Mesenchymal stem cell (in vitro differentiated cells and primary cell): ENCODE measurements around the gene PPP1R12C.

Experiments
- DNase-seq: peaks from one replicate; pipeline ENCODE4 v3.0.0-alpha.2; 2013
- H2AFZ ChIP-seq: one replicate; pipeline ENCODE4 v1.6.1; 2013; ENCODE audit warnings: low read depth, mild to moderate bottlenecking, control low read depth, inconsistent platforms, low read length, moderate library complexity
- H2AK5ac ChIP-seq: 2 replicates; pipeline ENCODE4 v1.6.1; 2013; ENCODE audit warnings: low read length, moderate library complexity, mild to moderate bottlenecking, inconsistent platforms; ENCODE audit not compliant: severe bottlenecking
- H2BK120ac ChIP-seq: one replicate; pipeline ENCODE4 v1.6.1; 2013; ENCODE audit warnings: low read depth, mild to moderate bottlenecking, inconsistent platforms, low read length, moderate library complexity
- H2BK12ac ChIP-seq, 2 experiments: one replicate each; pipeline ENCODE4 v1.6.1; 2013; ENCODE audit warnings: inconsistent platforms in 2 of 2, low read length in 2 of 2, mild to moderate bottlenecking in 2 of 2, moderate library complexity in 2 of 2, control low read depth in 1 of 2
- H2BK15ac ChIP-seq: one replicate; pipeline ENCODE4 v1.6.1; 2013; ENCODE audit warnings: mild to moderate bottlenecking, low read depth, inconsistent platforms; ENCODE audit not compliant: poor library complexity, severe bottlenecking
- H2BK5ac ChIP-seq: 2 replicates; pipeline ENCODE4 v1.6.1; 2013; ENCODE audit warnings: low read depth, mild to moderate bottlenecking, low read length, control low read depth, inconsistent platforms; ENCODE audit not compliant: poor library complexity, severe bottlenecking
- H3K14ac ChIP-seq, 2 experiments: one replicate each; pipeline ENCODE4 v1.6.1; 2013; ENCODE audit warnings: inconsistent platforms in 2 of 2, low read length in 2 of 2, control low read depth in 1 of 2, mild to moderate bottlenecking in 1 of 2, moderate library complexity in 1 of 2
- H3K18ac ChIP-seq, 2 experiments: one replicate each; pipeline ENCODE4 v1.6.1; 2013; ENCODE audit warnings: inconsistent platforms in 2 of 2, low read length in 2 of 2, control low read depth in 1 of 2, low read depth in 1 of 2, mild to moderate bottlenecking in 1 of 2
- H3K23ac ChIP-seq, 2 experiments: one replicate each; pipeline ENCODE4 v1.6.1; 2013; ENCODE audit warnings: inconsistent platforms in 2 of 2, low read length in 2 of 2, mild to moderate bottlenecking in 2 of 2, moderate library complexity in 2 of 2, control low read depth in 1 of 2
- H3K27ac ChIP-seq: 2 replicates; pipeline ENCODE4 v1.5.1; 2013; ENCODE audit warnings: mild to moderate bottlenecking, moderate library complexity, low read length, control low read depth, inconsistent platforms; ENCODE audit not compliant: poor library complexity, severe bottlenecking
- H3K27me3 ChIP-seq, 2 experiments: 2 replicates each; pipeline versions ENCODE4 v1.6.1 to v1.7.0; 2013; ENCODE audit warnings: low read length in 2 of 2, mild to moderate bottlenecking in 2 of 2, moderate library complexity in 2 of 2, control low read depth in 1 of 2, inconsistent platforms in 1 of 2; ENCODE audit not compliant: control insufficient read depth in 1 of 2, insufficient read depth in 1 of 2
- H3K36me3 ChIP-seq, 2 experiments: 2 replicates each; pipeline versions ENCODE4 v1.6.1 to v1.7.0; 2013; ENCODE audit warnings: low read length in 2 of 2, control low read depth in 1 of 2, inconsistent platforms in 1 of 2, low read depth in 1 of 2, mild to moderate bottlenecking in 1 of 2; ENCODE audit not compliant: insufficient read depth in 2 of 2, control insufficient read depth in 1 of 2
- H3K4ac ChIP-seq, 2 experiments: one replicate each; pipeline ENCODE4 v1.6.1; 2013; ENCODE audit warnings: inconsistent platforms in 2 of 2, low read length in 2 of 2, mild to moderate bottlenecking in 2 of 2, moderate library complexity in 2 of 2, control low read depth in 1 of 2, low read depth in 1 of 2
- H3K4me1 ChIP-seq: 2 replicates; pipeline ENCODE4 v1.6.1; 2013; ENCODE audit warnings: low read depth, low read length, control low read depth; ENCODE audit not compliant: control insufficient read depth, insufficient read depth
- H3K4me2 ChIP-seq: 2 replicates; pipeline ENCODE4 v1.6.1; 2013; ENCODE audit warnings: low read length, mild to moderate bottlenecking, inconsistent platforms; ENCODE audit not compliant: poor library complexity, severe bottlenecking
- H3K4me3 ChIP-seq, 2 experiments: 2 replicates each; pipeline versions ENCODE4 v1.5.1 to v1.7.0; 2013; ENCODE audit warnings: low read length in 2 of 2, mild to moderate bottlenecking in 2 of 2, control low read depth in 1 of 2, low read depth in 1 of 2; ENCODE audit not compliant: insufficient read depth in 1 of 2
- H3K79me1 ChIP-seq: replicated peaks from 2 replicates; pipeline ENCODE4 v1.6.1; 2013; ENCODE audit warnings: mild to moderate bottlenecking, control low read depth, low read length, inconsistent platforms; ENCODE audit not compliant: poor library complexity, severe bottlenecking
- H3K9ac ChIP-seq: 2 replicates; pipeline ENCODE4 v1.7.0; 2013; ENCODE audit warnings: mild to moderate bottlenecking, low read length, moderate library complexity
- H3K9me3 ChIP-seq: 2 replicates; pipeline ENCODE4 v1.7.0; 2013; ENCODE audit warnings: mild to moderate bottlenecking, low read length; ENCODE audit not compliant: control insufficient read depth
- H4K8ac ChIP-seq: one replicate; pipeline ENCODE4 v1.6.1; 2013; ENCODE audit warnings: inconsistent platforms, mild to moderate bottlenecking, low read length, moderate library complexity
- H4K91ac ChIP-seq: one replicate; pipeline ENCODE4 v1.6.1; 2013; ENCODE audit warnings: mild to moderate bottlenecking, low read length, inconsistent platforms
- WGBS: methylation state at CpG from one replicate; pipeline ENCODE4 v1.1.7; 2013; ENCODE audit warnings: mixed read lengths; 5-methylcytosine and 5-hydroxymethylcytosine counted together

PPP1R12C gene

DNA sequence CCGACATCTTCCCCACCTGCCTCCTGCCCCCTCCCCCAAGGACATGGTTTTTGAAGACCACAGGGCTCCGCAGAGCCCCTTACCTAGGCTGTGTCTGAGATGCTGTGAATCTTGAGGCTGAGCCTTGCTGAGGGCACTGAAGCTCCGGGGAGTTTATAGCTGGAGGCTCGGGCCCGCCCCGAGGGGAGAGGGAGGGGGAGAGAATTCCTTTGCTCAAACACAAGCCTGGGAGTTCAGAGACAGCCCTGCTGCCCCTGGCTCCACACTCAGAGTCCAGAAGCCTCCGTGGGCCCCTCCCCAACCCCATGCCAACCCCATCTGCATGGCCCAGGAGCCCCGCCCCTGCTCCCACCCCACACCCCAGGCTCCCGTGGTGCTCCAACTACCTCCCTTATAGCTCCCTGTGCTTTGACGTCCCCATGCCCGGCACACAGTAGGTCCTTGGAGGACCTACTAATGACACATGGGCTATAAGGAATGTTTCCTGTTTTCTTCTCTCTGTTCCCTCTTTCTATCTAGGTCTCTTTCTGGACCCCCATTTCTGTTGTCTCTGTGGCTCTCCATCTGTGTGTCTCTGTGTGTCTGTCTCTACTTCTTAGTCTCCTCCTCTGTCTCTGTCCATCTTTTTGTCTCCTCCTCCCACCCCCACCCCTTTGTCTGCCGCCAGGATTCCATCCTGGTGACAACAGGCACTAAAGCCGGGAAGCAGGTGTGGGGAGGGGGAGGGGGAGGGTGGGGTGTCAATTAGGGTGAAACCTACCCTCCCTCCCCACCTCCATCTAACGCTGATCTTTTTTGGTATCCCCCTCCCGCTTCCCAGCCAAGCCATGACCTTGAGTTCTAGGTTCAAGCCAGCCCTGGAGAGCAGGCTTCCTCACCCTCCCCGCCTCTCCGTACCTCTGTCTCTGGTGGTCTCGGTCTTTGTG is 31.9 kb upstream of the PPP1R12C start, which contains the start of gene TNNT1:
TSS of gene TNNT1 (minus strand) at position 129 of the 926 bp plus-strand sequence. CDS start 2,049 bp downstream, outside the sequence.
- Histone ChIP-seq H3K27ac (no peak within 1 kb of the TSS), H2BK15ac (peak within 1 kb of the TSS; percentile 18), H3K36me3 (no peaks in the 10 kb centered on the region), H3K23ac (peak within 1 kb of the TSS in 1 of 2 experiments; percentile 28), H3K4ac (no peak within 1 kb of the TSS), H2BK12ac (no peak within 1 kb of the TSS), H3K4me3 (no peak within 1 kb of the TSS), H3K9ac (no peak within 1 kb of the TSS), H3K27me3 (peaks cover 57 to 61% of the 10 kb centered on the region in 2 experiments), H3K4me2 (no peak within 1 kb of the TSS), H2AK5ac (no peak within 1 kb of the TSS), H3K14ac (no peak within 1 kb of the TSS), H3K9me3 (peaks cover 10% of the 10 kb centered on the region), H4K8ac (no peak within 1 kb of the TSS), H3K4me1 (peaks cover 12% of the 10 kb centered on the region), H4K91ac (no peak within 1 kb of the TSS), H3K18ac (no peak within 1 kb of the TSS), H2BK5ac (no peak within 1 kb of the TSS), H2BK120ac (no peak within 1 kb of the TSS), H2AFZ (no peak within 1 kb of the TSS), H3K79me1 (no peaks in the 10 kb centered on the region)
- DNase-seq, result no peak
- 22% methylated on average over 16 of the region's 18 CpGs for WGBS

DNA sequence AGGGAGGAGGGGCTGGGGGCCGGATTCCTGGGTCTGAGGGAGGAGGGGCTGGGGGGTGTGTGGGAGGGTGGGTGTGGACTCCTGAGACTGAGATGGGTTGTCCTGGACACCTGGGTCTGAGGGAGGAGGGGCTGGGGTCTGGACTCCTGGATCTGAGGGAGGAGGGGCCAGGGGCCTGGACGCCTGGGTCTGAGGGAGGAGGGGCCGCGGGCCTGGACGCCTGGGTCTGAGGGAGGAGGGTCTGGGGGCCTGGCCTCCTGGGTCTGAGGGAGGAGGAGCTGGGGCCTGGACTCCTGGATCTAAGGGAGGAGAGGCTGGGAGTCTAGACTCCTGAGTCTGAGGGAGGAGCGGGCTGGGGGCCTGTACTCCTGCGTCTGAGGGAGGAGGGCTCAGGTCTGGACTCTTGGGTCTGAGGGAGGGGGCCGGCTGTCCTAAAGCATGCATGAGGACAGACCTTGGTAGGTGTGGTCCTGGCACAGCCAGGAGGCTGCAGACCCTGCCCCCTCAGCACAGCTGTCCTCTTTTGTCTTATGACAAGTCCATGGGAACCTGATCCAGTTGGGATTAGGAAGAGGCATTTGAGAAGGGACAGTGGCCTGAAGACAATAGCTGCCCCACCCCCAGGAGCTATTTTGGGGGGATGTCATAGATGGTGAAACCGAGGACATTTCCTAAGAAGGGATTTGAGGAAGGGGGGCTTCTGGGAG is 30.3 kb upstream of the PPP1R12C start:
- Histone ChIP-seq H3K27me3 (peaks cover 68 to 69% of the 10 kb centered on the region in 2 experiments), H3K4me3 (no peak overlapping the region), H3K4ac (no peak overlapping the region), H3K9ac (no peak overlapping the region), H3K14ac (no peak overlapping the region), H2BK120ac (no peak overlapping the region), H4K8ac (no peak overlapping the region), H2BK5ac (no peak overlapping the region), H2AFZ (no peak overlapping the region), H2BK15ac (no peak overlapping the region), H4K91ac (no peak overlapping the region), H3K18ac (no peak overlapping the region), H3K27ac (no peak overlapping the region), H3K79me1 (no peaks in the 10 kb centered on the region), H3K4me1 (peaks cover 12% of the 10 kb centered on the region), H3K36me3 (no peaks in the 10 kb centered on the region), H2AK5ac (no peak overlapping the region), H2BK12ac (no peak overlapping the region), H3K9me3 (peaks cover 10% of the 10 kb centered on the region), H3K4me2 (no peak overlapping the region), H3K23ac (no peak overlapping the region)
- WGBS, result 35% methylated on average over 9 of the region's 9 CpGs
- no peak for DNase-seq

DNA sequence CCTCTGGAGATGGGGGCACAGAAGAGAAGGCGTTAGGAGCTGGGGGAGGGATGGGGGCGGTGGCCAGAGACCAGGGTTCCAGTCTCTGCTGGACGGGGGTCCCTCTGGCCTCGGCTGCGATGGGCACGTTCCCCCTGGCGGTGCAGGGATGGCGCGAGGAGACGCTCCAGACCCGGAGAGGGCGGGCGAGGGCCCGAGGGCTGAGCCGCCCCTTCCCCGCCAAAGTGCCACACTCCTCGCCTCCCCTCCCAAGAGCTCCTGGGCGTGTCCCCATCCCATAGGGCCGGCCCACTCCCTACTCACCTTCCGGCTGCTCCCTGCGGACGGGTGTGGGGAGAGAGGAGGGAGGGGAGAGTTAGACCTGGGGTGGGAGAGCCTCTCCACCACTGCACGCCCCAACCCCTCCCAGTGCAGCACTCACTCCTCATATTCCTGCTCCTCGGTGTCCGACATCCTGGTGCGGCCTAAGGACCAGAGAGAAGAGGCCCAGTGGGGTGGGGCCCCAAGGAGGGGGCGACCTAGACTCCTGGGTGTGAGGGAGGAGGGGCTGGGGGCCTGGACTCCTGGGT is 29.4 kb upstream of the PPP1R12C start:
- H3K27me3 ChIP-seq, result peaks cover 69 to 71% of the 10 kb centered on the region in 2 experiments
- no peak overlapping the region for H3K27ac ChIP-seq
- peak overlapping the region; percentile 30 for H4K8ac ChIP-seq
- no peak overlapping the region for H2BK15ac ChIP-seq
- DNase-seq, result no peak
- H2AK5ac ChIP-seq, result no peak overlapping the region
- no peak overlapping the region for H3K18ac ChIP-seq
- peaks cover 7% of the 10 kb centered on the region for H3K9me3 ChIP-seq
- H3K4ac ChIP-seq, result no peak overlapping the region
- 13% methylated on average over 4 of the region's 27 CpGs for WGBS
- no peak overlapping the region for H2BK12ac ChIP-seq
- H3K14ac ChIP-seq, result no peak overlapping the region
- no peak overlapping the region for H3K4me3 ChIP-seq
- H3K4me2 ChIP-seq, result no peak overlapping the region
- H2BK5ac ChIP-seq, result no peak overlapping the region
- no peak overlapping the region for H2BK120ac ChIP-seq
- peaks cover 12% of the 10 kb centered on the region for H3K4me1 ChIP-seq
- no peaks in the 10 kb centered on the region for H3K36me3 ChIP-seq
- H3K79me1 ChIP-seq, result no peaks in the 10 kb centered on the region
- no peak overlapping the region for H2AFZ ChIP-seq
- H4K91ac ChIP-seq, result no peak overlapping the region
- H3K9ac ChIP-seq, result no peak overlapping the region
- H3K23ac ChIP-seq, result no peak overlapping the region
